Testis (tissue), 3 donors: ENCODE data around the gene GPR152. TPM values are rescaled to one million over a fixed set of nuclear protein-coding genes. Genes with fewer than 3 reads are reported as not detected.

Experiments
- DNase-seq: peaks from one replicate; pipeline ENCODE4 v3.0.0-alpha.2; 2019
- H3K27ac ChIP-seq, 2 donors: fragments of 200-600 bp; sonication (generic); one replicate each; pipeline ENCODE4 v1.5.1; 2019
- H3K27me3 ChIP-seq: fragments of 200-600 bp; sonication (generic); one replicate; pipeline ENCODE4 v1.5.1; 2019
- H3K36me3 ChIP-seq: fragments of 200-600 bp; sonication (generic); one replicate; pipeline ENCODE4 v1.5.1; 2017; ENCODE audit warnings: low read depth; ENCODE audit errors: missing control alignments
- H3K4me1 ChIP-seq: fragments of 200-600 bp; sonication (generic); one replicate; pipeline ENCODE4 v1.5.1; 2019
- H3K4me3 ChIP-seq, 2 donors: fragments of 200-600 bp; sonication (generic); one replicate each; pipeline ENCODE4 v1.5.1; 2017 to 2019
- H3K9me3 ChIP-seq: fragments of 200-600 bp; sonication (generic); one replicate; pipeline ENCODE4 v1.5.1; 2017
- POLR2A ChIP-seq: fragments of 450-650 bp; IDR thresholded peaks from one replicate; pipeline ENCODE4 v1.6.1; 2017; ENCODE audit warnings: antibody characterized with exemption, mild to moderate bottlenecking, moderate library complexity
- WGBS, 2 donors: methylation state at CpG; one replicate each; pipeline ENCODE4 v1.1.5; 2018; 5-methylcytosine and 5-hydroxymethylcytosine counted together
- intact Hi-C: fragments of 100-400 bp; cut with DNase I; formaldehyde crosslinking; loops from one replicate; pipeline ENCODE4 v1.15.1; 2023; ENCODE audit warnings: low total_unique reads
- polyA plus RNA-seq: library from polyadenylated mRNA; stranded (reverse); fragments of 350-450 nt; fragmentation: Illumina TruSeq; extraction: RNeasy Lipid Tissue Mini Kit (QIAGEN cat#74804); gene quantifications from one replicate; pipeline ENCODE4 v1.2.3, GENCODE V29; 2014; ENCODE audit warnings: low read depth, low replicate concordance; ENCODE audit not compliant: insufficient read depth
- total RNA-seq, 2 donors: library from RNA; depleted of rRNA; stranded (reverse); fragments of >200 nt; gene quantifications; one replicate each; pipeline ENCODE4 v1.2.3, GENCODE V29; 2016
- TF ChIP-seq, protein P1 (sequence below), 3 experiments: fragments of 450-650 bp in 2 of 3; fragments of 200-600 bp in 1 of 3; sonication (generic) in 1 of 3; IDR thresholded peaks; one replicate each; pipeline ENCODE4 v1.5.1; 2016 to 2019; ENCODE audit warnings: antibody characterized with exemption in 3 of 3, mild to moderate bottlenecking in 2 of 3, moderate library complexity in 1 of 3

GPR152 gene
- total and polyA plus RNA-seq, 3 donors from 2014 or later, result not detected

DNA sequence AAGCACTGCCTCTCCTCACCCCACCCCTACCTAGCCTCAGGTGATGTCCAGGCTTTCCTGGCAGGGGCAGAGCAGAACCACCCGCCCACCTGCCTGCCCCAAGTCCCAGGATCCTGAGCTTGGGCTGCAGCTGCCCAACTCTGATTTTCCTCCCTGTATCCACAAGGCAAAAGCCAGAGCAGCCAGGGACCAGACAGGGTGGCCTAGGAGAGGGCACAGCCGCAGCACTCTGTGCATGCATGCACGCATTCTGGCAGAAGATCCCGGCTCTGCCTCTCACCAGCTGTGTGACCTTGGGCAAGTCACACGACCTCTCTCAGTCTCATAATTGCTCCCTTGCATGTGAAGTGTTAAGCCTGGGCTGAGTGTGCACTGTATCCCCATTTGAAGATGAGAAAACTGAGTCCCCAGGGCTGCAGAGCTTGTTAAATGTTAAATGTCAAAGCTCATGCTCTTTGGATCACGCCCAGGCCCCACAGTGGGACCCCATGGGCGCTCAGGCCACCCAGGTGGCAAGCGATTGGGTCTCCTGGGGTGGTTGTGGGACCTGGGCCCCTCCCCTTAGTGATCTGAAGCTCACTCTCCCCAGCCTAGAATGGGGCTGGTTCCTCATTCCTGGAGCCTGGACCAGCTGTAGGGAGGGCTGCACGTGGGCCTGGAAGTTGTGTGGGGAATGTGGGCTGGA is 39.9 kb downstream of the GPR152 start:
- no peaks in the 10 kb centered on the region for H3K27me3 ChIP-seq
- H3K9me3 ChIP-seq, result no peaks in the 10 kb centered on the region
- H3K27ac ChIP-seq, result no peak overlapping the region
- H3K36me3 ChIP-seq, result no peaks in the 10 kb centered on the region
- DNase-seq, result no peak
- no peak overlapping the region for H3K4me3 ChIP-seq
- intact Hi-C loops, result no loop called here
- no peak for TF ChIP-seq POLR2A
- TF ChIP-seq, protein P1, sequence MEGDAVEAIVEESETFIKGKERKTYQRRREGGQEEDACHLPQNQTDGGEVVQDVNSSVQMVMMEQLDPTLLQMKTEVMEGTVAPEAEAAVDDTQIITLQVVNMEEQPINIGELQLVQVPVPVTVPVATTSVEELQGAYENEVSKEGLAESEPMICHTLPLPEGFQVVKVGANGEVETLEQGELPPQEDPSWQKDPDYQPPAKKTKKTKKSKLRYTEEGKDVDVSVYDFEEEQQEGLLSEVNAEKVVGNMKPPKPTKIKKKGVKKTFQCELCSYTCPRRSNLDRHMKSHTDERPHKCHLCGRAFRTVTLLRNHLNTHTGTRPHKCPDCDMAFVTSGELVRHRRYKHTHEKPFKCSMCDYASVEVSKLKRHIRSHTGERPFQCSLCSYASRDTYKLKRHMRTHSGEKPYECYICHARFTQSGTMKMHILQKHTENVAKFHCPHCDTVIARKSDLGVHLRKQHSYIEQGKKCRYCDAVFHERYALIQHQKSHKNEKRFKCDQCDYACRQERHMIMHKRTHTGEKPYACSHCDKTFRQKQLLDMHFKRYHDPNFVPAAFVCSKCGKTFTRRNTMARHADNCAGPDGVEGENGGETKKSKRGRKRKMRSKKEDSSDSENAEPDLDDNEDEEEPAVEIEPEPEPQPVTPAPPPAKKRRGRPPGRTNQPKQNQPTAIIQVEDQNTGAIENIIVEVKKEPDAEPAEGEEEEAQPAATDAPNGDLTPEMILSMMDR (IDR thresholded peaks at IDR 0.05), result no peak
- 44 to 53% methylated on average over 3 to 9 of the region's 9 CpGs for WGBS, 2 donors
- peaks cover 10% of the 10 kb centered on the region for H3K4me1 ChIP-seq

DNA sequence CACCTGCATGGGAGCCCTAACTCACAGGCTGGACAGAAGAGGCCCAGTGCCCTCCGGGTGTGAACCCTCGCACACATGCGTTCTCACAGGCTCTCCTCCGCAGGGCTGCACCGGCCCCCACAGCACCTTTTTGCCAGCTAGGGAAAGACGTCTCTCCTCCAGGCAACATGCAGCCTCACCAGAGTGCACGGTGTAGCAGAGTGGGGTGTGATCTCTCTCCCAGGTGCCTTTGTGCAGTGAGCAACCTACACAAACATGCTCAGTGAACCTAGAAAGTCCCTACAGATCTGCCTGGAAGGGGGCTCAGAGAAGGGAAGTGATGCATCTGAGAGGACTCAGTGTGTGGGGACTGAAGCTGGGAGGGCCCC is 40.8 kb downstream of the GPR152 start:
- Histone ChIP-seq H3K27me3 (no peaks in the 10 kb centered on the region), H3K4me3 (no peak overlapping the region), H3K27ac (no peak overlapping the region), H3K36me3 (no peaks in the 10 kb centered on the region), H3K4me1 (peaks cover 7% of the 10 kb centered on the region), H3K9me3 (no peaks in the 10 kb centered on the region)
- intact Hi-C loops, result no loop called here
- 36 to 47% methylated on average over 7 of the region's 7 CpGs for WGBS, 2 donors
- no peak for DNase-seq
- TF ChIP-seq, protein P1 (IDR thresholded peaks at IDR 0.05), result no peak
- TF ChIP-seq POLR2A, result no peak

DNA sequence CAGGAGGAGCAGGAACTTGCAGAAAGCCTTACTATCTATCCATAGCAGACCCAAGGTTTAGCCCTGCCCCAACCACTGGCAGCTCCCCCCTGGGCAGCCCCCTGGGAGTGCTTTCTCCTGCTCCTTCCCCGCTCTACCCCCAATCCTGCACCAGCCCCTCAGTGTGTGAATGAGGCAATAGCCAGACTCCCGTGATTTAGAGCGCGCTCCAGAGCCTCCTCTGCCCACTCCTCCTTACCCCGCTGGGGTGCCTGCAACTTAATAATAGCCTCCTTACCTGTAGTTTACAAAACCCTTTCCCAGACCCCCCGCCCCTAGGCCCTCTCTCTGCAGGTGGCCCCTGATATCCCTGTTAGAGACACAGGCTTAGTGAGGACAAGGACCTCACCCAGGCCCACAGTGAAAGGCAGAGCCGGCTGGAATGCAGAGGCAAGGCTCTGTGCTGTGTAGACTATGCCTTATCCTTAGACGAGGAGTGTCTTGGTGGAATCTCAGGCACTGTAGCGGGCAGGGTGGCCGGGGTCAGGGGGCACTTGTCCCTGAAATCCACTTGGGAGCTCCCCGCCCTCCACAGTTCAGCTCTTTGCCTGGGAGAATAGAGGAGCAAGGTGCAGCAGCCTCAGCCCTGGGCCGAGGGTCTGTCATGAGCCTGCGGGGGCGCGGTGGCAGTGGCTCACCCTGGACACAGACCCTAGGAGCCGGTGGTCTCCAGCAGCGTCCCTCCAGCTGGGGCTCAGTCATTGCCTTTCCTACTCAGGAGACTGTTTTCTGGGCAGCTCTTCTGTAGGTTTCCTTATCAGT is 41.3 kb downstream of the GPR152 start:
- 69 to 78% methylated on average over 11 to 17 of the region's 17 CpGs for WGBS, 2 donors
- DNase-seq, result no peak
- Histone ChIP-seq H3K27me3 (no peaks in the 10 kb centered on the region), H3K9me3 (no peaks in the 10 kb centered on the region), H3K36me3 (no peaks in the 10 kb centered on the region), H3K4me3 (no peak overlapping the region), H3K4me1 (peaks cover 7% of the 10 kb centered on the region), H3K27ac (no peak overlapping the region)
- TF ChIP-seq, protein P1 (IDR thresholded peaks at IDR 0.05), result no peak
- no peak for TF ChIP-seq POLR2A
- intact Hi-C loops, result no loop called here

DNA sequence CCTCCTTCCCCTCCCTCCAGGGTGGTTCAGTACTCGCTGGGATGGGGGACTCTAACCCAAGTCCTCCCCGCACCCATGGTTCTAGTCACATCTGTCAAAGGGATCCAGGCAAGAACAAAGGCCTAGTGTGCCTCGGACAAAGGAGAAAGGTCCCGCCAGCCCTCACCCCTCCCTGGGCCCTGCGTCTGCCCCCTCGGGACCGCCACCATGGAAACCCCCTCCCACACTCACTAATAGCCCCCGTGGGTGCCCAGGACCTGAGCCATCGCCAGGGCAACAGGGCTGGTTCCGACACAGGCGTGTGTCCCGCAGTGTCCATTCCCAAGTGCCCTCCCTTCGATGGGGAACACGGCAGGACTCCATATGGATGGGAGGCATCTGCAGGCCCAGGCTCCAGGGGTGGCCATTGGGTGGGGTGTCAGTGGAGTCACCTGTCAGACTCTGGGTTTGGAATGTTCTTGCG is 42.1 kb downstream of the GPR152 start:
- 64 to 72% methylated on average over 3 to 13 of the region's 15 CpGs for WGBS, 2 donors
- no peaks in the 10 kb centered on the region for H3K27me3 ChIP-seq
- intact Hi-C loops, result no loop called here
- H3K4me1 ChIP-seq, result peaks cover 7% of the 10 kb centered on the region
- H3K27ac ChIP-seq, result no peak overlapping the region
- H3K36me3 ChIP-seq, result no peaks in the 10 kb centered on the region
- H3K4me3 ChIP-seq, result no peak overlapping the region
- DNase-seq, result no peak
- TF ChIP-seq, protein P1 (IDR thresholded peaks at IDR 0.05), result no peak
- no peak for TF ChIP-seq POLR2A
- H3K9me3 ChIP-seq, result no peaks in the 10 kb centered on the region
